Ascending aorta (tissue), 2 donors: ENCODE measurements around the gene PLEKHA5. TPM values are rescaled to one million over a fixed set of nuclear protein-coding genes. Genes with fewer than 3 reads are reported as not detected.

Source experiments
- DNase-seq, 2 donors: peaks; one replicate each; pipeline ENCODE4 v3.0.0-alpha.2; 2019; ENCODE audit warnings: low spot score in 2 of 2
- H3K27ac ChIP-seq, 2 donors: fragments of 200-600 bp; sonication (generic); one replicate each; pipeline ENCODE4 v1.5.1; 2016 to 2017; ENCODE audit warnings: mild to moderate bottlenecking in 1 of 2
- H3K27me3 ChIP-seq: fragments of 200-600 bp; sonication (generic); one replicate; pipeline ENCODE4 v1.5.1; 2017
- H3K36me3 ChIP-seq, 2 donors: fragments of 200-600 bp; sonication (generic); one replicate each; pipeline ENCODE4 v1.5.1; 2016
- H3K4me1 ChIP-seq, 2 donors: fragments of 200-600 bp; sonication (generic); one replicate each; pipeline ENCODE4 v1.5.1; 2016 to 2017; ENCODE audit warnings: mild to moderate bottlenecking in 1 of 2
- H3K4me3 ChIP-seq, 2 donors: fragments of 200-600 bp; sonication (generic); one replicate each; pipeline ENCODE4 v1.5.1; 2016 to 2017; ENCODE audit warnings: mild to moderate bottlenecking in 1 of 2
- H3K9me3 ChIP-seq, 2 donors: fragments of 200-600 bp; sonication (generic); one replicate each; pipeline ENCODE4 v1.5.1; 2016
- CTCF ChIP-seq, 3 experiments: fragments of 200-600 bp in 2 of 3; fragments of 450-650 bp in 1 of 3; sonication (generic) in 2 of 3; IDR thresholded peaks; one replicate each; pipeline ENCODE4 v1.5.1; 2016 to 2019; ENCODE audit warnings: antibody characterized with exemption in 3 of 3, mild to moderate bottlenecking in 1 of 3, moderate library complexity in 1 of 3
- intact Hi-C: fragments of 100-400 bp; cut with DNase I; formaldehyde crosslinking; loops from one replicate; pipeline ENCODE4 v1.15.1; 2023
- total RNA-seq: library from RNA; depleted of rRNA; stranded (reverse); fragments of >200 nt; gene quantifications from one replicate; pipeline ENCODE4 v1.1.0, GENCODE V29; 2016

The PLEKHA5 gene
- total RNA-seq, 1 donor from 2014 or later: 11.8 TPM

- no peak overlapping the region for H3K27ac ChIP-seq
- no peaks in the 10 kb centered on the region for H3K27me3 ChIP-seq
- H3K36me3 ChIP-seq: no peaks in the 10 kb centered on the region
- intact Hi-C loops: no loop called here
- no peak for TF ChIP-seq CTCF (IDR thresholded peaks at IDR 0.05)
- DNase-seq: no peak
- no peaks in the 10 kb centered on the region for H3K9me3 ChIP-seq
- H3K4me3 ChIP-seq: no peak overlapping the region
- peaks cover 0 to 6% of the 10 kb centered on the region in 2 donors for H3K4me1 ChIP-seq
These were observed 26.6 kb downstream of the PLEKHA5 start for GRCh38 chr12:19155981-19156734.

GRCh38 chr12:19158923-19159322, 29.4 kb downstream of the PLEKHA5 start:
- TF ChIP-seq CTCF (IDR thresholded peaks at IDR 0.05): no peak
- H3K27me3 ChIP-seq: no peaks in the 10 kb centered on the region
- no peak overlapping the region for H3K4me3 ChIP-seq
- H3K27ac ChIP-seq: no peak overlapping the region
- H3K36me3 ChIP-seq: no peaks in the 10 kb centered on the region
- no peaks in the 10 kb centered on the region for H3K9me3 ChIP-seq
- no peak for DNase-seq
- intact Hi-C loops: no loop called here
- H3K4me1 ChIP-seq: peaks cover 0 to 6% of the 10 kb centered on the region in 2 donors

- Histone ChIP-seq H3K9me3 (no peaks in the 10 kb centered on the region), H3K4me3 (no peak overlapping the region), H3K36me3 (no peaks in the 10 kb centered on the region), H3K27me3 (no peaks in the 10 kb centered on the region), H3K4me1 (peaks cover 0 to 2% of the 10 kb centered on the region in 2 donors), H3K27ac (no peak overlapping the region)
- no peak for TF ChIP-seq CTCF (IDR thresholded peaks at IDR 0.05)
- DNase-seq: no peak
- intact Hi-C loops: no loop called here
These were observed 31.7 kb downstream of the PLEKHA5 start for GRCh38 chr12:19161216-19161615.

- no peaks in the 10 kb centered on the region for H3K4me1 ChIP-seq
- no peaks in the 10 kb centered on the region for H3K9me3 ChIP-seq
- H3K4me3 ChIP-seq: no peak overlapping the region
- H3K36me3 ChIP-seq: no peaks in the 10 kb centered on the region
- no peak for DNase-seq
- no peak for TF ChIP-seq CTCF (IDR thresholded peaks at IDR 0.05)
- H3K27ac ChIP-seq: no peak overlapping the region
- intact Hi-C loops: no loop called here
- H3K27me3 ChIP-seq: no peaks in the 10 kb centered on the region
These were observed 35.9 kb downstream of the PLEKHA5 start for GRCh38 chr12:19165451-19165850.

- Histone ChIP-seq H3K9me3 (no peaks in the 10 kb centered on the region), H3K4me1 (no peaks in the 10 kb centered on the region), H3K27ac (no peak overlapping the region), H3K36me3 (no peaks in the 10 kb centered on the region), H3K27me3 (no peaks in the 10 kb centered on the region), H3K4me3 (no peak overlapping the region)
- TF ChIP-seq CTCF (IDR thresholded peaks at IDR 0.05): no peak
- DNase-seq: no peak
- intact Hi-C loops: no loop called here
These were observed 36.9 kb downstream of the PLEKHA5 start for GRCh38 chr12:19166387-19166786.
